Measurements from ENCODE around the gene TBC1D5. TPM values are rescaled to one million over a fixed set of nuclear protein-coding genes. Genes with fewer than 3 reads are reported as not detected.

TBC1D5 gene
- polyA plus RNA-seq, 2 donors, result 4.5 to 6.7 TPM

DNA sequence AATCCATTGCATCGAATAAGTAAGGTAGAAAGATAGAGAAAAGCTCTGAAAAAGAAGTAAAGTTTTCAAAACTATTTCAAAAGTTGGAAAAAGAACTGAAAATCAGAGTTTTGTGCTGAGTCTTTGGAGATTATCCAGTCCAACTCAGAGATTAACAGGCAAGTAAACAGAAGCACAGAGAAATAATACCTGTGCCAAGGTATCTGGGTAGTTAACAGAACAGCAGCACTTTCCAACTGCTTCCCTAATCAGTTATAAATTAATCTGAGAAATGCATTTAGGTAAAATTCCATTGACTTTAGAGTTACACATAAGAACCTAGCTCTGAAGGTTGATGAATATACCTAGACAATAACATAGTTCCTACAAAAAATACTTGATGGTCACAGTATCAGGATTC lies 355.3 kb downstream of the TBC1D5 start:
- no peaks in the 10 kb centered on the region for H3K4me1 ChIP-seq (ENCODE audit: control insufficient read depth in 2 of 2, insufficient read depth in 2 of 2, low read length in 1 of 2)
- 93 to 97% methylated on average over 1 of the region's 1 CpG for WGBS, 2 donors
- H3K27ac ChIP-seq (ENCODE audit: low read depth in 2 of 2, low read length in 1 of 2), result no peak overlapping the region
- H3K4me3 ChIP-seq (ENCODE audit: low read depth in 1 of 2, low read length in 2 of 2), result no peak overlapping the region
- H3K36me3 ChIP-seq (ENCODE audit: control insufficient read depth in 2 of 2, insufficient read depth in 2 of 2, low read length in 1 of 2), result no peaks in the 10 kb centered on the region
- H3K27me3 ChIP-seq (ENCODE audit: control insufficient read depth in 1 of 2, insufficient read depth in 2 of 2, low read length in 2 of 2), result no peaks in the 10 kb centered on the region
- no peaks in the 10 kb centered on the region for H3K9me3 ChIP-seq (ENCODE audit: control insufficient read depth in 2 of 2, insufficient read depth in 1 of 2, low read depth in 1 of 2, low read length in 1 of 2)

DNA sequence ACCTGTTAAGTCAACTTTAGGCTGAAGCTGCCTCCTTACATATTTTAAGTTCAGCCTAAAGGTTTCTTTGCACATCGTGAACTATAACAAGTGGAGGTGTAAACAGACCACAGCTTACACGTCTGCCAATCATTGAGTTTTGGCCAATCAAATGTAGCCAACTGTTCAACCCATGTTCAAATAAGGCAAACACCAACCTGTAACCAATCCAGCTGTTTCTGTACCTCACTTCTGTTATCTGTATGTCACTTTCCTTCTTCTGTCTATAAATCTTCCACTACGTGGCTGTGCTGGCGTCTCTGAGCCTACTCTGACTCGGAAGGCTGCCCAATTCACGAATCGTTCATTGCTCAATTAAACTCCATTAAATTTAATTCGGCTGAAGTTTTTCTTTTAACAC lies 356.0 kb downstream of the TBC1D5 start:
- WGBS, 2 donors, result 94 to 95% methylated on average over 8 of the region's 8 CpGs
- Histone ChIP-seq H3K27me3 (ENCODE audit: control insufficient read depth in 1 of 2, insufficient read depth in 2 of 2, low read length in 2 of 2) (no peaks in the 10 kb centered on the region), H3K9me3 (ENCODE audit: control insufficient read depth in 2 of 2, insufficient read depth in 1 of 2, low read depth in 1 of 2, low read length in 1 of 2) (no peaks in the 10 kb centered on the region), H3K4me3 (ENCODE audit: low read depth in 1 of 2, low read length in 2 of 2) (no peak overlapping the region), H3K27ac (ENCODE audit: low read depth in 2 of 2, low read length in 1 of 2) (no peak overlapping the region), H3K4me1 (ENCODE audit: control insufficient read depth in 2 of 2, insufficient read depth in 2 of 2, low read length in 1 of 2) (no peaks in the 10 kb centered on the region), H3K36me3 (ENCODE audit: control insufficient read depth in 2 of 2, insufficient read depth in 2 of 2, low read length in 1 of 2) (no peaks in the 10 kb centered on the region)

DNA sequence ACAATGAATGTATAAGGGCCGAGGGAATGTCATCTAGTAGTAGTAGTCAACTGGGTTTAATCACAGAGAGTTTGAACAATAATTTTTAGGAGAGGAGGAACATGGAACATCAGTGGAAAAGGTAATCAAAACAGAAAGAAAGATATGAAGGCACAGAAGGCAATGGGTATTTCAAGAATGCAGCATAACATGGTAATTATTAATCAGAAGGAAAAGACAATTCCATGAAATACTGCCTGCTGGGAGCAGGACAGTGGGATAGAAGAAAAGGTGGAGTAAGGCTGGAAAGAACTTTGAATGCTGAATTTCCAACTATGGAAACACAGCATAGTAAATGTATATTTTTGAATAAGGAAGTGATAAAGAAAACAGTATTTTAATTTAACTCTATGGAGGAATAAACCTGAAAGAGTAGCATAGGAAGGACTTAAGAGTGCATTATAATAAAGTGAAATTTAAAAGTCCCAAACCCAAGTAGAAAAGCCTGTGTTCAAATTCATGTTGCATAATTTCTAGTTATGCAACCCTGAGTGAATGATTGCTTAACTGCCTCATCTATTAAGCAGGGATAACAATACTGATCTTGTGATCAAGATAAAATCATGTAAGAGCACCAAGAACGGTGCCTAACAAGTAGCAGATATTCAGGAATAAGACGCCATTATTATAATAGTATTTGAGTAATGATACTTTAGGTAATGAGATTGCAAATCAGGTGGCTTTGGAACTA lies 357.7 kb downstream of the TBC1D5 start:
- no peaks in the 10 kb centered on the region for H3K9me3 ChIP-seq (ENCODE audit: control insufficient read depth in 2 of 2, insufficient read depth in 1 of 2, low read depth in 1 of 2, low read length in 1 of 2)
- no peaks in the 10 kb centered on the region for H3K36me3 ChIP-seq (ENCODE audit: control insufficient read depth in 2 of 2, insufficient read depth in 2 of 2, low read length in 1 of 2)
- WGBS, 2 donors, result 84 to 90% methylated on average over 3 of the region's 3 CpGs
- no peaks in the 10 kb centered on the region for H3K27me3 ChIP-seq (ENCODE audit: control insufficient read depth in 1 of 2, insufficient read depth in 2 of 2, low read length in 2 of 2)
- no peak overlapping the region for H3K27ac ChIP-seq (ENCODE audit: low read depth in 2 of 2, low read length in 1 of 2)
- H3K4me3 ChIP-seq (ENCODE audit: low read depth in 1 of 2, low read length in 2 of 2), result no peak overlapping the region
- H3K4me1 ChIP-seq (ENCODE audit: control insufficient read depth in 2 of 2, insufficient read depth in 2 of 2, low read length in 1 of 2), result no peaks in the 10 kb centered on the region

DNA sequence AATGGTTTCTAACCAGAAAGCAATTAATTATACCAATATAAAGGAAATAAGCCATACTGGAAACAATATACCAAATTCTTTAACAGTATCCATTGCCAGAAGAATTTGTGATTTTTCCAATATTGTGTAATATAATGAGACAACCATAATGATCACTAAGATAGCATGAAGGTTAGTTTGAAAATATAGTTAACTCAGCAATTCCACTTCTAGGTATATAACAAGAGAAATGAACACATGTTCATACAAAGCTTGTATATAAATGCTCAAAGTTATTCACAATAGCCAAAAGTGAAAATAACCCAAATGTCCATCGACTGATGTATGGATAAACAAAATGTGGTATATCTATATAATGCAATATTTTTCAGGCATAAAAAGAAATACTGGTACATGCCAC lies 369.1 kb downstream of the TBC1D5 start:
- WGBS, 2 donors, result 89 to 93% methylated on average over 1 of the region's 1 CpG
- Histone ChIP-seq H3K4me3 (ENCODE audit: low read depth in 1 of 2, low read length in 2 of 2) (no peak overlapping the region), H3K27ac (ENCODE audit: low read depth in 2 of 2, low read length in 1 of 2) (no peak overlapping the region)

DNA sequence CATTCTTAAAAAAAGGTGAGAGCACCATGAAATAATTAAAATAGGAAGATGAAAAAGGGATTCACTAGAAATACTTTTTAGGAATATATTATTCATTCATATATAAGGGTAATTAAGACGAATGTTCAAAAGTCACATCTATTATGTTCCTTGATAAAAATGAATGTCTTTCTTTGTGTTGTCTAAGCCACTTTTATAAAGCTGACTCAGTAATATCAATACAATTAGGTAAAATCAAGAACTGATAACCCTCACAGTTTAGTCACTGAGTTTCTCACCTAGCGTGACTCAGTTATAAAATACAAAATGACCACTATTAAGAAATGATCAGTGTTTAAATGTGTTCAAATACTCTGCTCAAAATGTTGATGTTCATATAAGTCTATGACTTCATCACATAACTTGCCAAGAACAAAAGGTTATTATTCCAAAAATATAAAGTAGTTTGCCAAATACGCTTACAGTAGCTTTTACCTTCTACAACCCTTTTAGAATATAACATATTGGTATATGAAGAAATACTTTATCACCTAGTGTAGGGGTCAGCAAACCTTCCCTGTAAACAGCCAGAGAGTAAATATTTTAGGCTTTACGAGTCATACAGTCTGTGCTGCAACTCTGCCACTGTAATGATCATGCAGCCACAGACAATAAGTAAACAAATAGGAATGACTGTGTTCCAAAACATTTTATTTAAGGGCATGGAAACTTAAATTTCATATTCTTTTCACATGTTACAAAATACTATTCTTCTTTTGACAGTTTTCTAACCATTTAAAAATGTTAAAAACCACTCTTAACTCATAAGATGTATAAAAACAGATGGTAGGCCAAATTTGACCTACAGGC lies 369.8 kb downstream of the TBC1D5 start:
- Histone ChIP-seq H3K36me3 (ENCODE audit: control insufficient read depth in 2 of 2, insufficient read depth in 2 of 2, low read length in 1 of 2) (peaks cover 0 to 4% of the 10 kb centered on the region in 2 donors), H3K27ac (ENCODE audit: low read depth in 2 of 2, low read length in 1 of 2) (no peak overlapping the region), H3K4me1 (ENCODE audit: control insufficient read depth in 2 of 2, insufficient read depth in 2 of 2, low read length in 1 of 2) (no peaks in the 10 kb centered on the region), H3K9me3 (ENCODE audit: control insufficient read depth in 2 of 2, insufficient read depth in 1 of 2, low read depth in 1 of 2, low read length in 1 of 2) (no peaks in the 10 kb centered on the region), H3K27me3 (ENCODE audit: control insufficient read depth in 1 of 2, insufficient read depth in 2 of 2, low read length in 2 of 2) (no peaks in the 10 kb centered on the region), H3K4me3 (ENCODE audit: low read depth in 1 of 2, low read length in 2 of 2) (no peak overlapping the region)
- 81 to 85% methylated on average over 4 of the region's 4 CpGs for WGBS, 2 donors

More for the DNA sequence above, 369.1 kb downstream of the TBC1D5 start:
- peaks cover 0 to 4% of the 10 kb centered on the region in 2 donors for H3K36me3 ChIP-seq (ENCODE audit: control insufficient read depth in 2 of 2, insufficient read depth in 2 of 2, low read length in 1 of 2)
- H3K9me3 ChIP-seq (ENCODE audit: control insufficient read depth in 2 of 2, insufficient read depth in 1 of 2, low read depth in 1 of 2, low read length in 1 of 2), result no peaks in the 10 kb centered on the region
- H3K4me1 ChIP-seq (ENCODE audit: control insufficient read depth in 2 of 2, insufficient read depth in 2 of 2, low read length in 1 of 2), result no peaks in the 10 kb centered on the region
- H3K27me3 ChIP-seq (ENCODE audit: control insufficient read depth in 1 of 2, insufficient read depth in 2 of 2, low read length in 2 of 2), result no peaks in the 10 kb centered on the region

DNA sequence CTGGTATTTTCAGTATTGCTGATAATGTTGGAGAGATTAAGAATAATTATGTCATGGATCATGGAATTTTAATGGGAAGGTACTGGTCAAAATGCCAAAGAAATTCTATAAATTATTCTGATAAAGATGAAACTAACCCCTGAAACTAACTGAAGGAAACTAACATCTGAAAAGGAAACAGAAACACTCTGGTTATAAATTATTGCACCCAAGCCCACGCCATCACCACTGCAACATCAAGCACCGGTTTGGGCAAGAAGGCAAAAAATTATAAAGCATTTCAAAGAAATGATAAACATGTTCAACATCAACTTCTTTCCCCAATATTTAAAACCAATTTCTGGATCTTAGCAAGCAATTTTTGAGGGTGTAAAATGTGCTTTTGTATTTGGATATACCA lies 372.5 kb downstream of the TBC1D5 start:
- Histone ChIP-seq H3K36me3 (ENCODE audit: control insufficient read depth in 2 of 2, insufficient read depth in 2 of 2, low read length in 1 of 2) (peaks cover 0 to 4% of the 10 kb centered on the region in 2 donors), H3K9me3 (ENCODE audit: control insufficient read depth in 2 of 2, insufficient read depth in 1 of 2, low read depth in 1 of 2, low read length in 1 of 2) (no peaks in the 10 kb centered on the region), H3K4me3 (ENCODE audit: low read depth in 1 of 2, low read length in 2 of 2) (no peak overlapping the region), H3K4me1 (ENCODE audit: control insufficient read depth in 2 of 2, insufficient read depth in 2 of 2, low read length in 1 of 2) (no peaks in the 10 kb centered on the region), H3K27ac (ENCODE audit: low read depth in 2 of 2, low read length in 1 of 2) (no peak overlapping the region), H3K27me3 (ENCODE audit: control insufficient read depth in 1 of 2, insufficient read depth in 2 of 2, low read length in 2 of 2) (no peaks in the 10 kb centered on the region)
- 79 to 82% methylated on average over 2 of the region's 2 CpGs for WGBS, 2 donors

DNA sequence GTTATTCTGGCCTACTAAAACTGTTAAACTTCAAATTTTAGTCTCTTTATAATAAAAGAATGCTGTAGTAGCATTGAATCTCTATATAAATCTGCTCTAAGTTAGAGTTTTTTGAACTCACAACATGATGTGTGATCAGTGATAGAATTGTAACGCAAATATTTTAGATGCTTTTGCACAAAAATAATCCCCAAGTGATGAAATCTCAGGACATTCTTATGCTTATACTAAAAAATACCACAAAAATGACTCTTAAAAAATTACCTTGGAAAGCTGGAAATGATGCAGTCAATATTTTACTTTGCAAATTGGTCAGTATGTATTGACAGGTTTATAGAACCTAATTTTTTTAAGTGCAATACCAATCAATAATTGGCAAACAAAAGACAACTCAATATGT lies 375.3 kb downstream of the TBC1D5 start:
- no peak overlapping the region for H3K4me3 ChIP-seq (ENCODE audit: low read depth in 1 of 2, low read length in 2 of 2)
- peaks cover 0 to 2% of the 10 kb centered on the region in 2 donors for H3K4me1 ChIP-seq (ENCODE audit: control insufficient read depth in 2 of 2, insufficient read depth in 2 of 2, low read length in 1 of 2)
- no peaks in the 10 kb centered on the region for H3K9me3 ChIP-seq (ENCODE audit: control insufficient read depth in 2 of 2, insufficient read depth in 1 of 2, low read depth in 1 of 2, low read length in 1 of 2)
- H3K27me3 ChIP-seq (ENCODE audit: control insufficient read depth in 1 of 2, insufficient read depth in 2 of 2, low read length in 2 of 2), result no peaks in the 10 kb centered on the region
- H3K27ac ChIP-seq (ENCODE audit: low read depth in 2 of 2, low read length in 1 of 2), result no peak overlapping the region
- WGBS, 2 donors, result 97 to 98% methylated on average over 1 of the region's 1 CpG
- peaks cover 0 to 4% of the 10 kb centered on the region in 2 donors for H3K36me3 ChIP-seq (ENCODE audit: control insufficient read depth in 2 of 2, insufficient read depth in 2 of 2, low read length in 1 of 2)

DNA sequence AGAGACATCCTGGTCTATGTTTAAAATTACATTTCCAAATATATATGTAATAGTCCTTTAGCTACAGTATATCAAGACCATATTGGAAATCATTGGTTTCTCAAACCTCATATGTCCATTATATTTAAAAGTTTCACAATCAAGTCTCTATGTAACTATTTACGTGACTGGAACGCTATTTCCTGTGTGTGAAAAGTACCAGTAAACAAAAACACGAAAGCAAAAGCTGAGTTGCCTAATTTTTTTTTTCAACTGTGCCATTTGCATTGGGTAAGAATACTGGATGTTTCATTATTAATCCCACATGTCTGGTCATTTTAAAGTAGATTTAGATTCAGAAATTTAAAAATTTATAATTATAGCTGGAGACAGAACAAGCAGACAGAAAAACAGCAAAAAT lies 381.4 kb downstream of the TBC1D5 start:
- no peak overlapping the region for H3K27ac ChIP-seq (ENCODE audit: low read depth in 2 of 2, low read length in 1 of 2)
- H3K4me3 ChIP-seq (ENCODE audit: low read depth in 1 of 2, low read length in 2 of 2), result no peak overlapping the region
- H3K27me3 ChIP-seq (ENCODE audit: control insufficient read depth in 1 of 2, insufficient read depth in 2 of 2, low read length in 2 of 2), result no peaks in the 10 kb centered on the region
- H3K36me3 ChIP-seq (ENCODE audit: control insufficient read depth in 2 of 2, insufficient read depth in 2 of 2, low read length in 1 of 2), result no peaks in the 10 kb centered on the region
- peaks cover 0 to 2% of the 10 kb centered on the region in 2 donors for H3K4me1 ChIP-seq (ENCODE audit: control insufficient read depth in 2 of 2, insufficient read depth in 2 of 2, low read length in 1 of 2)
- no peaks in the 10 kb centered on the region for H3K9me3 ChIP-seq (ENCODE audit: control insufficient read depth in 2 of 2, insufficient read depth in 1 of 2, low read depth in 1 of 2, low read length in 1 of 2)
- 85 to 86% methylated on average over 3 of the region's 3 CpGs for WGBS, 2 donors

DNA sequence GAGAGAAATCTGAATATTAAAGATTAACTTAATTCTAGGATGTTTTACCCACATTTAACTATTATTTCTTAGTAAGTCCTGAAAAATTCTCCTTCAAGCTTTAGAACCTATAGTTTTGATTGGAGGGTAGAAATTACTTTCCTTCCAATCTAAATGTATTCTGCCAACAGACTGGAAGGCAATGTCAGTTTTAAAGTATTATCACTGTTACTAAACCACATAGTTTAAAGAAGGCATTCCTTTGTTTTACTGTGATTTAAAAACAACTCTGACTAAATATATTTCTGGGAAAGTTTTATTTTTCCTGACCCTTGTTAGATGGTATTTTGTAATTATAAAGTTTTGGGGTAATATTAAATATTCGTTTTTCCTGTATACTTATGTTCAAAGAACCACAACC lies 382.5 kb downstream of the TBC1D5 start:
- Histone ChIP-seq H3K4me1 (ENCODE audit: control insufficient read depth in 2 of 2, insufficient read depth in 2 of 2, low read length in 1 of 2) (peaks cover 0 to 2% of the 10 kb centered on the region in 2 donors), H3K36me3 (ENCODE audit: control insufficient read depth in 2 of 2, insufficient read depth in 2 of 2, low read length in 1 of 2) (no peaks in the 10 kb centered on the region), H3K9me3 (ENCODE audit: control insufficient read depth in 2 of 2, insufficient read depth in 1 of 2, low read depth in 1 of 2, low read length in 1 of 2) (no peaks in the 10 kb centered on the region), H3K4me3 (ENCODE audit: low read depth in 1 of 2, low read length in 2 of 2) (no peak overlapping the region), H3K27me3 (ENCODE audit: control insufficient read depth in 1 of 2, insufficient read depth in 2 of 2, low read length in 2 of 2) (no peaks in the 10 kb centered on the region), H3K27ac (ENCODE audit: low read depth in 2 of 2, low read length in 1 of 2) (no peak overlapping the region)
- 79 to 90% methylated on average over 1 of the region's 1 CpG for WGBS, 2 donors
